ENCODE data around the gene FER.
"Not testable (repeated sequence)": the region's sequence is repeated elsewhere in the genome, so short reads cannot be mapped to it uniquely, and the experiment has no call there.

The FER gene

GRCh38 chr5:109034306-109034705 lies 286.6 kb downstream of the FER start:
- ChIA-PET CTCF (no interaction called here), POLR2A (no interaction called here)
- no peak for TF ChIP-seq CTCF (IDR thresholded peaks at IDR 0.05; ENCODE audit: insufficient read depth, low read length, missing control alignments)
- no peak for DNase-seq (ENCODE audit: low read depth, low spot score)
- H3K4me3 ChIP-seq (ENCODE audit: low read depth, low read length) = no peak overlapping the region

GRCh38 chr5:109035436-109035835 lies 287.7 kb downstream of the FER start:
- no peak for TF ChIP-seq CTCF (IDR thresholded peaks at IDR 0.05; ENCODE audit: insufficient read depth, low read length, missing control alignments)

GRCh38 chr5:109038209-109038840 lies 290.6 kb downstream of the FER start:
- no peak overlapping the region for H3K4me3 ChIP-seq (ENCODE audit: low read depth, low read length)
- DNase-seq (ENCODE audit: low read depth, low spot score) = no peak
- ChIA-PET POLR2A (interaction anchor here (0.6 kb wide), 1 partner anchor 494 kb away, joined by 3 read pairs; no protein-coding TSS in a partner anchor), CTCF (no interaction called here)
- TF ChIP-seq CTCF (IDR thresholded peaks at IDR 0.05; ENCODE audit: insufficient read depth, low read length, missing control alignments) = no peak

More at GRCh38 chr5:109035436-109035835, 287.7 kb downstream of the FER start:
- ChIA-PET POLR2A (no interaction called here), CTCF (no interaction called here)
- no peak overlapping the region for H3K4me3 ChIP-seq (ENCODE audit: low read depth, low read length)
- no peak for DNase-seq (ENCODE audit: low read depth, low spot score)

- no peak overlapping the region for H3K4me3 ChIP-seq (ENCODE audit: low read depth, low read length)
- ChIA-PET POLR2A (no interaction called here), CTCF (no interaction called here)
- no peak for TF ChIP-seq CTCF (IDR thresholded peaks at IDR 0.05; ENCODE audit: insufficient read depth, low read length, missing control alignments)
- DNase-seq (ENCODE audit: low read depth, low spot score) = no peak
Observed at GRCh38 chr5:109041317-109041716, 293.6 kb downstream of the FER start.

GRCh38 chr5:109045710-109046109 lies 298.0 kb downstream of the FER start:
- ChIA-PET CTCF (no interaction called here), POLR2A (no interaction called here)
- no peak overlapping the region for H3K4me3 ChIP-seq (ENCODE audit: low read depth, low read length)
- DNase-seq (ENCODE audit: low read depth, low spot score) = no peak
- TF ChIP-seq CTCF (IDR thresholded peaks at IDR 0.05; ENCODE audit: insufficient read depth, low read length, missing control alignments) = no peak

GRCh38 chr5:109049565-109049964 lies 301.9 kb downstream of the FER start:
- no peak overlapping the region for H3K4me3 ChIP-seq (ENCODE audit: low read depth, low read length)
- POLR2A ChIA-PET = no interaction called here
- no peak for TF ChIP-seq CTCF (IDR thresholded peaks at IDR 0.05; ENCODE audit: insufficient read depth, low read length, missing control alignments)
- no peak for DNase-seq (ENCODE audit: low read depth, low spot score)
- CTCF ChIA-PET = no interaction called here

GRCh38 chr5:109050321-109050720 lies 302.6 kb downstream of the FER start:
- DNase-seq (ENCODE audit: low read depth, low spot score); POLR2A ChIA-PET; CTCF ChIA-PET; H3K4me3 ChIP-seq (ENCODE audit: low read depth, low read length): not testable (repeated sequence)

GRCh38 chr5:109052216-109052615 lies 304.5 kb downstream of the FER start:
- CTCF ChIA-PET; DNase-seq (ENCODE audit: low read depth, low spot score); POLR2A ChIA-PET; H3K4me3 ChIP-seq (ENCODE audit: low read depth, low read length): not testable (repeated sequence)
